ENCODE data around the gene PTER.
A peak's percentile ranks its signal among the peaks of the same experiment; 100 is the strongest.

PTER gene

GRCh38 chr10:16423599-16423998 is 13.2 kb upstream of the PTER start:
- DNase-seq (ENCODE audit: low read depth, low spot score), result no peak
- CTCF ChIA-PET, result no interaction called here
- POLR2A ChIA-PET, result no interaction called here
- H3K4me3 ChIP-seq (ENCODE audit: low read depth, low read length), result no peak overlapping the region
- TF ChIP-seq CTCF (IDR thresholded peaks at IDR 0.05; ENCODE audit: insufficient read depth, low read length, missing control alignments), result no peak

- ChIA-PET CTCF (no interaction called here), POLR2A (no interaction called here)
- H3K4me3 ChIP-seq (ENCODE audit: low read depth, low read length), result no peak overlapping the region
- TF ChIP-seq CTCF (IDR thresholded peaks at IDR 0.05; ENCODE audit: insufficient read depth, low read length, missing control alignments), result no peak
- DNase-seq (ENCODE audit: low read depth, low spot score), result no peak
These were observed 11.4 kb upstream of the PTER start for GRCh38 chr10:16425449-16425848.

- DNase-seq (ENCODE audit: low read depth, low spot score), result no peak
- POLR2A ChIA-PET, result no interaction called here
- CTCF ChIA-PET, result no interaction called here
- no peak for TF ChIP-seq CTCF (IDR thresholded peaks at IDR 0.05; ENCODE audit: insufficient read depth, low read length, missing control alignments)
- H3K4me3 ChIP-seq (ENCODE audit: low read depth, low read length), result no peak overlapping the region
These were observed 7.3 kb upstream of the PTER start for GRCh38 chr10:16429539-16429938.

GRCh38 chr10:16436367-16436757 is 448 bp upstream of the PTER start:
- ChIA-PET CTCF (interaction anchor here (1.6 kb wide), 1 partner anchor 535 kb away, joined by 6 read pairs; no protein-coding TSS in a partner anchor), POLR2A (no interaction called here)
- no peak for TF ChIP-seq CTCF (IDR thresholded peaks at IDR 0.05; ENCODE audit: insufficient read depth, low read length, missing control alignments)
- DNase-seq (ENCODE audit: low read depth, low spot score), result no peak
- H3K4me3 ChIP-seq (ENCODE audit: low read depth, low read length), result peak overlapping the region; percentile 66

GRCh38 chr10:16437540-16437894 is 707 bp downstream of the PTER start:
- H3K4me3 ChIP-seq (ENCODE audit: low read depth, low read length), result peak overlapping the region; percentile 66
- TF ChIP-seq CTCF (IDR thresholded peaks at IDR 0.05; ENCODE audit: insufficient read depth, low read length, missing control alignments), result no peak
- ChIA-PET POLR2A (interaction anchor here (0.6 kb wide), 1 partner anchor 1594 kb away, joined by 4 read pairs; no protein-coding TSS in a partner anchor), CTCF (interaction anchor here (1.6 kb wide), 1 partner anchor 536 kb away, joined by 6 read pairs; no protein-coding TSS in a partner anchor)
- DNase-seq (ENCODE audit: low read depth, low spot score), result no peak

- no peak overlapping the region for H3K4me3 ChIP-seq (ENCODE audit: low read depth, low read length)
- ChIA-PET CTCF (no interaction called here), POLR2A (no interaction called here)
- DNase-seq (ENCODE audit: low read depth, low spot score), result no peak
- no peak for TF ChIP-seq CTCF (IDR thresholded peaks at IDR 0.05; ENCODE audit: insufficient read depth, low read length, missing control alignments)
These were observed 2.5 kb downstream of the PTER start for GRCh38 chr10:16439295-16439694.

All from AG04449 (cell line).